D721Med (cell line): ENCODE measurements around the gene CLEC19A.

Experiments
- DNase-seq: peaks from one replicate; pipeline ENCODE4 v3.0.0; 2011; ENCODE audit warnings: low spot score; ENCODE audit not compliant: insufficient read length
- FAIRE-seq: peaks from 2 replicates; lab custom pipeline; 2011; peaks lifted over from hg19 to GRCh38; lab: Jason Lieb, UNC
- CTCF ChIP-seq: IDR thresholded peaks from 2 replicates; pipeline ENCODE4 v1.5.1; 2012; ENCODE audit warnings: mild to moderate bottlenecking, control low read depth; ENCODE audit not compliant: insufficient read depth; ENCODE audit errors: missing control alignments

The CLEC19A gene

DNA sequence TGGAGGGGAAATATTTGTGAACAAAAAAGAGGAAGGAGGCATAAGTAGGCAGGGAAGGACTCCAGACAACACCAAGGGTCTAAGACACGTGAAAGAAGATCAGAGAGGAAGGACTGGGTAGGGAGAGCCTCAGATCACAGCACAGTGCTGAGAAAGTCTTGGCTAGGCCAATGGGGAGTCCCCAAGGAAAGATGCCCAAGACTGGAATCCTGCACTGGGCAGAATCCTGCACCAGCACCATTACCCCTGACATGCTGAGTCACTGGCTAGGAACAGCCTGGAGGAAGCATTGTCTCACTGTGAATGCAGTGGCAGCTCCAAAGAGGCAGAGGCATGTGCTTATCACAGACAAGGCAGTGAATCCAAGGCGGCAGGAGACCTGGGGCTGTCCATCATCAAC lies 19.2 kb downstream of the CLEC19A start:
- no peak for FAIRE-seq
- DNase-seq, result no peak
- TF ChIP-seq CTCF, result no peak

- FAIRE-seq (no peak), DNase-seq (no peak)
- TF ChIP-seq CTCF, result no peak
These were observed 19.9 kb downstream of the CLEC19A start for GRCh38 chr16:19305443-19305842.

DNA sequence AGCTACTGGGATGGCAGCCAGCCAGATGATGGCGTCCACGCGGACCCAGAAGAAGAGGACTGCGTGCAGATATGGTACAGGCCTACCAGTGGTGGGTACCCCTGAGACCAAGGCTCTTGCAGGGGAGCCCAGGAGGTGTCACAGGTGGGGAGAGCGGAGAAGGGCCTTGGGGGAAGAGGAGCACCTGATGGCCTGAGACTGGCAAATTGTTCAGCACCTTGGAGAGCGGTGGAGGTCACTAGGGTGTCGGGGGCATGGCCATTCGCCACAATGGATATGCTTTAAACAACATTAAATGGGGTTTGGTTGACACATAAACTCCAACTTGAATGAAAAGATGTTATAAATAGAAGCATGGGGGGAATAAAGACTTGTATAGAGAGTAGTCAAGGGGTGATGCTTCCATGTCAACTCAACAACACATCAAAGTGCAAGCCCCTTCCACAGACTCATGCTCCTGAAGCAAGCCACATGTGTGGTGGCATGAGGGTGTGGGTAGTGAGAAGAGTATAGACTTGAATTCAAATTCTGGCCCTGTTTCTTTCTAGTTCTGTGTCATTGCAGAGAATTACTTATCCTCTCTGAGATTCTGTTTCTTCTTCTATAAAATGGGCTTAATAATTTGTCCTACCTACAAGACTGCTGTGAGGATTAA lies 22.2 kb downstream of the CLEC19A start:
- FAIRE-seq (no peak), DNase-seq (no peak)
- no peak for TF ChIP-seq CTCF

GRCh38 chr16:19308392-19308791 lies 22.9 kb downstream of the CLEC19A start:
- TF ChIP-seq CTCF, result no peak
- FAIRE-seq, result no peak

GRCh38 chr16:19309178-19309577 lies 23.6 kb downstream of the CLEC19A start:
- FAIRE-seq (no peak), DNase-seq (no peak)
- no peak for TF ChIP-seq CTCF

More at GRCh38 chr16:19308392-19308791, 22.9 kb downstream of the CLEC19A start:
- no peak for DNase-seq

- DNase-seq, result no peak
- TF ChIP-seq CTCF, result no peak
- FAIRE-seq, result no peak
These were observed 29.3 kb downstream of the CLEC19A start for GRCh38 chr16:19314718-19315425.

DNA sequence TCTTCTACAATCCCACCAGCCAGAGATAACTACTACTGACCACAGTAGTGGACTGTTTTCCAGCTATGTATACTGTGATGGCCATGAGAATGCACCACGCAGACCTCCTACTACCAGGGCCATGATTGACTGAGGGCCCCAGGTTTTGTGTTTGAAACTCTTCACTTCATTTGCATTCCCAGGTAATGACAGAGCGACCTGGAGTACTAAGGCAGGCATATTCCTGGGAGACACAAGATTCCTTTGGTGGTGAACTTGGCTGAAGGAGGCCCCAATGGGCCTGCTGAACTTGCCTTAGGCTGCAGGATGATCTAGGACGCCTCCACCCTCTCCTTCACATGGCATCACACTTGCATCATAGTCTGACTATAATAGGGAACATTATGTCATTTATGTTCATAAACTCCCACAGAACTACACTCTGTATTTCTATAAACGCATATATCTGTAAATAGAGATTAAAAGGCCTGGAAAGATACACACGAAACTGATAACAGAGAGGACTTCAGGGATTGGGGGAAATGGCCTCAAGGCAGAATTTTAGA lies 30.4 kb downstream of the CLEC19A start:
- DNase-seq, result no peak
- TF ChIP-seq CTCF, result no peak
- no peak for FAIRE-seq
